CD4-positive, alpha-beta memory T cell (primary cell): ENCODE data around the gene PHF20. TPM values are rescaled to one million over a fixed set of nuclear protein-coding genes. Genes with fewer than 3 reads are reported as not detected.

Experiments used
- CTCF ChIA-PET: fragments of 350-600 bp; sonication (Branson Sonifier 250); formaldehyde crosslinking; loops from one replicate; lab custom pipeline; 2021; ENCODE audit warnings: inconsistent platforms; ENCODE audit not compliant: partially characterized antibody; lab: Charles Lee
- POLR2A ChIA-PET: fragments of 350-600 bp; sonication (Branson Sonifier 250); formaldehyde crosslinking; loops from one replicate; lab custom pipeline; 2021; ENCODE audit not compliant: partially characterized antibody; lab: Charles Lee
- DNase-seq, 5 donors: peaks; one replicate each; pipeline versions ENCODE4 v3.0.0 to v3.0.0-alpha.2; 2020 to 2022; ENCODE audit warnings: mixed read lengths in 1 of 5
- H3K27ac ChIP-seq: one replicate; pipeline ENCODE4 v1.7.0; 2013; ENCODE audit warnings: low read depth, low read length
- H3K27me3 ChIP-seq: 2 replicates; pipeline ENCODE4 v1.7.0; 2013; ENCODE audit warnings: mild to moderate bottlenecking, low read length, moderate library complexity; ENCODE audit not compliant: insufficient read depth
- H3K36me3 ChIP-seq: 2 replicates; pipeline ENCODE4 v1.7.0; 2013; ENCODE audit warnings: mild to moderate bottlenecking, low read length, moderate library complexity; ENCODE audit not compliant: insufficient read depth
- H3K4me1 ChIP-seq: 2 replicates; pipeline ENCODE4 v1.7.0; 2013; ENCODE audit warnings: mild to moderate bottlenecking, low read length, moderate library complexity; ENCODE audit not compliant: insufficient read depth
- H3K4me3 ChIP-seq, 2 donors: one replicate each; pipeline ENCODE4 v1.7.0; 2013; ENCODE audit warnings: low read length in 2 of 2, mild to moderate bottlenecking in 1 of 2
- H3K9me3 ChIP-seq, 2 donors: one replicate each; pipeline ENCODE4 v1.7.0; 2013; ENCODE audit warnings: low read length in 2 of 2, control low read depth in 1 of 2; ENCODE audit not compliant: control insufficient read depth in 1 of 2
- H3K27ac Mint-ChIP-seq, 7 donors: one replicate each; pipeline ENCODE4 v1.8.0; 2020 to 2021; ENCODE audit warnings: mixed read lengths in 7 of 7, mild to moderate bottlenecking in 6 of 7, inconsistent platforms in 3 of 7, moderate library complexity in 3 of 7
- H3K27me3 Mint-ChIP-seq, 2 donors: one replicate each; pipeline ENCODE4 v1.8.0; 2020 to 2021; ENCODE audit warnings: mixed read lengths in 2 of 2
- H3K36me3 Mint-ChIP-seq, 2 donors: one replicate each; pipeline ENCODE4 v1.8.0; 2020 to 2021; ENCODE audit warnings: mixed read lengths in 2 of 2, inconsistent platforms in 1 of 2, mild to moderate bottlenecking in 1 of 2
- H3K4me1 Mint-ChIP-seq, 4 donors: one replicate each; pipeline ENCODE4 v1.8.0; 2020 to 2021; ENCODE audit warnings: mixed read lengths in 4 of 4, mild to moderate bottlenecking in 1 of 4
- H3K4me3 Mint-ChIP-seq, 8 donors: one replicate each; pipeline ENCODE4 v1.8.0; 2020 to 2021; ENCODE audit warnings: mixed read lengths in 8 of 8, mild to moderate bottlenecking in 7 of 8, moderate library complexity in 6 of 8, inconsistent platforms in 3 of 8
- H3K9me3 Mint-ChIP-seq, 8 donors: one replicate each; pipeline ENCODE4 v1.8.0; 2020 to 2021; ENCODE audit warnings: mixed read lengths in 8 of 8, mild to moderate bottlenecking in 5 of 8, inconsistent platforms in 3 of 8, moderate library complexity in 1 of 8
- intact Hi-C: fragments of 100-400 bp; cut with micrococcal nuclease; formaldehyde crosslinking; loops from one replicate; pipeline ENCODE4 v1.15.1; 2023
- polyA plus RNA-seq, 2 donors: library from polyadenylated mRNA; unstranded; fragments of 300-500 nt; fragmentation: Illumina TruSeq; gene quantifications; one replicate each; pipeline ENCODE4 v1.2.3, GENCODE V29; 2021
- total RNA-seq, 2 experiments: library from RNA; stranded (reverse); gene quantifications; one replicate each; pipeline ENCODE4 v1.2.3, GENCODE V29; 2021

The PHF20 gene
- total and polyA plus RNA-seq, 4 experiments from 2014 or later: 72.9 to 126 (median 94.2) TPM

GRCh38 chr20:35968930-35969329 is 197.1 kb downstream of the PHF20 start:
- Histone ChIP-seq H3K36me3 (no peaks in the 10 kb centered on the region), H3K27me3 (no peaks in the 10 kb centered on the region), H3K4me3 (no peak overlapping the region), H3K9me3 (no peaks in the 10 kb centered on the region), H3K4me1 (no peaks in the 10 kb centered on the region), H3K27ac (no peak overlapping the region)
- no peak overlapping the region for H3K4me3 Mint-ChIP-seq
- no peak overlapping the region for H3K27ac Mint-ChIP-seq
- CTCF ChIA-PET: interaction anchor here (1.1 to 1.3 kb wide), 2 partner anchors 14 to 233 kb away, joined by 3 read pairs; partner anchors contain the start of gene SCAND1
- POLR2A ChIA-PET: no interaction called here
- peaks cover 0 to 4% (median 2%) of the 10 kb centered on the region in 4 donors for H3K4me1 Mint-ChIP-seq
- H3K9me3 Mint-ChIP-seq: peaks cover 0 to 4% (median 0%) of the 10 kb centered on the region in 8 donors
- DNase-seq: no peak
- intact Hi-C loops: no loop called here
- no peaks in the 10 kb centered on the region for H3K36me3 Mint-ChIP-seq
- H3K27me3 Mint-ChIP-seq: no peaks in the 10 kb centered on the region

GRCh38 chr20:35971981-35972380 is 200.2 kb downstream of the PHF20 start:
- CTCF ChIA-PET: interaction anchor here (0.9 to 1.3 kb wide), 3 partner anchors 18 to 21 kb away, joined by 3 to 6 read pairs (median 3); partner anchors contain the start of gene SCAND1
- no peak overlapping the region for H3K27ac Mint-ChIP-seq

DNA sequence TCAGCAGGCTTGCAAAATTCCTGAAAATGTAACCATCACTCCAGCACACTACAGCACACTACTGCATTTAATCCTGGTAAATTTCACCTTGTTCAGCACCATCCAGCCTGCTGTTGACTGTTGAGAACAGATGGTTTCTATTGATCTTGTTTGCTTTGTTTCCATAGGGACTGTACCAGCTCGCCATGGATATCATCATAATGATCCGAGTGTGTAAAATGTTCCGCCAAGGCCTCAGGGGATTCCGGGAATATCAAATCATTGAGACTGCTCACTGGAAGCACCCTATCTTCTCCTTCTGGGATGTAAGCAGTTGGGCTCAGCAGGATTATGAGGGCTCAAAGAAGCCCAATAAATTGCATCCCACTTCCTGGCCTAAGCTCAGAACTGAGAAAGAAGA is 200.6 kb downstream of the PHF20 start:
- H3K4me3 Mint-ChIP-seq: no peak overlapping the region
- Histone ChIP-seq H3K36me3 (no peaks in the 10 kb centered on the region), H3K27ac (no peak overlapping the region), H3K4me3 (no peak overlapping the region), H3K4me1 (no peaks in the 10 kb centered on the region), H3K9me3 (no peaks in the 10 kb centered on the region), H3K27me3 (no peaks in the 10 kb centered on the region)
- ChIA-PET POLR2A (no interaction called here), CTCF (interaction anchor here (0.9 to 1.3 kb wide), 2 partner anchors 18 kb away, joined by 3 read pairs; partner anchors contain the start of gene SCAND1)
- DNase-seq: no peak
- intact Hi-C loops: no loop called here
- H3K36me3 Mint-ChIP-seq: no peaks in the 10 kb centered on the region
- peaks cover 0 to 1% of the 10 kb centered on the region in 2 donors for H3K27me3 Mint-ChIP-seq
- H3K27ac Mint-ChIP-seq: no peak overlapping the region
- peaks cover 0 to 4% (median 0%) of the 10 kb centered on the region in 8 donors for H3K9me3 Mint-ChIP-seq
- H3K4me1 Mint-ChIP-seq: no peaks in the 10 kb centered on the region

More at GRCh38 chr20:35971981-35972380, 200.2 kb downstream of the PHF20 start:
- no peaks in the 10 kb centered on the region for H3K4me1 ChIP-seq
- Mint-ChIP-seq H3K36me3 (no peaks in the 10 kb centered on the region), H3K4me3 (no peak overlapping the region), H3K9me3 (peaks cover 0 to 4% (median 0%) of the 10 kb centered on the region in 8 donors), H3K27me3 (peaks cover 0 to 1% of the 10 kb centered on the region in 2 donors), H3K4me1 (no peaks in the 10 kb centered on the region)
- intact Hi-C loops: no loop called here
- H3K27ac ChIP-seq: no peak overlapping the region
- H3K9me3 ChIP-seq: no peaks in the 10 kb centered on the region
- DNase-seq: no peak
- H3K4me3 ChIP-seq: no peak overlapping the region
- H3K27me3 ChIP-seq: no peaks in the 10 kb centered on the region
- H3K36me3 ChIP-seq: no peaks in the 10 kb centered on the region
- POLR2A ChIA-PET: no interaction called here

- Mint-ChIP-seq H3K27ac (peak overlapping the region in 1 of 7 donors; percentile 31), H3K36me3 (no peaks in the 10 kb centered on the region), H3K4me1 (no peaks in the 10 kb centered on the region), H3K4me3 (no peak overlapping the region), H3K9me3 (peaks cover 0 to 4% (median 0%) of the 10 kb centered on the region in 8 donors), H3K27me3 (peaks cover 0 to 1% of the 10 kb centered on the region in 2 donors)
- Histone ChIP-seq H3K27me3 (no peaks in the 10 kb centered on the region), H3K9me3 (no peaks in the 10 kb centered on the region), H3K27ac (no peak overlapping the region), H3K36me3 (no peaks in the 10 kb centered on the region), H3K4me1 (no peaks in the 10 kb centered on the region), H3K4me3 (no peak overlapping the region)
- no peak for DNase-seq
- intact Hi-C loops: no loop called here
- ChIA-PET CTCF (interaction anchor here (0.6 to 1.3 kb wide), 2 partner anchors 19 to 20 kb away, joined by 4 to 5 read pairs; partner anchors contain the start of gene SCAND1), POLR2A (no interaction called here)
These were observed 202.4 kb downstream of the PHF20 start for GRCh38 chr20:35974256-35974655.

GRCh38 chr20:35975576-35976373 is 204.0 kb downstream of the PHF20 start:
- Mint-ChIP-seq H3K4me1 (no peaks in the 10 kb centered on the region), H3K9me3 (peaks cover 0 to 4% (median 0%) of the 10 kb centered on the region in 8 donors), H3K4me3 (no peak overlapping the region), H3K36me3 (no peaks in the 10 kb centered on the region), H3K27me3 (peaks cover 0 to 3% of the 10 kb centered on the region in 2 donors), H3K27ac (no peak overlapping the region)
- intact Hi-C loops: no loop called here
- no peaks in the 10 kb centered on the region for H3K36me3 ChIP-seq
- no peak overlapping the region for H3K27ac ChIP-seq
- no peaks in the 10 kb centered on the region for H3K9me3 ChIP-seq
- H3K27me3 ChIP-seq: no peaks in the 10 kb centered on the region
- ChIA-PET POLR2A (interaction anchor here (1.2 kb wide), 1 partner anchor 22 kb away, joined by 4 read pairs; the partner anchor contains the start of gene SCAND1), CTCF (interaction anchor here (1.3 kb wide), 1 partner anchor 9 kb away, joined by 3 read pairs; no protein-coding TSS in a partner anchor)
- DNase-seq: no peak
- no peaks in the 10 kb centered on the region for H3K4me1 ChIP-seq
- no peak overlapping the region for H3K4me3 ChIP-seq

- no peaks in the 10 kb centered on the region for H3K27me3 ChIP-seq
- Mint-ChIP-seq H3K36me3 (no peaks in the 10 kb centered on the region), H3K27ac (no peak overlapping the region), H3K9me3 (no peaks in the 10 kb centered on the region), H3K4me3 (no peak overlapping the region), H3K27me3 (peaks cover 0 to 5% of the 10 kb centered on the region in 2 donors), H3K4me1 (no peaks in the 10 kb centered on the region)
- intact Hi-C loops: no loop called here
- no peak overlapping the region for H3K27ac ChIP-seq
- no peak for DNase-seq
- CTCF ChIA-PET: no interaction called here
- no peak overlapping the region for H3K4me3 ChIP-seq
- H3K9me3 ChIP-seq: no peaks in the 10 kb centered on the region
- no peaks in the 10 kb centered on the region for H3K4me1 ChIP-seq
- no peaks in the 10 kb centered on the region for H3K36me3 ChIP-seq
- POLR2A ChIA-PET: no interaction called here
These were observed 206.3 kb downstream of the PHF20 start for GRCh38 chr20:35978041-35978513.

DNA sequence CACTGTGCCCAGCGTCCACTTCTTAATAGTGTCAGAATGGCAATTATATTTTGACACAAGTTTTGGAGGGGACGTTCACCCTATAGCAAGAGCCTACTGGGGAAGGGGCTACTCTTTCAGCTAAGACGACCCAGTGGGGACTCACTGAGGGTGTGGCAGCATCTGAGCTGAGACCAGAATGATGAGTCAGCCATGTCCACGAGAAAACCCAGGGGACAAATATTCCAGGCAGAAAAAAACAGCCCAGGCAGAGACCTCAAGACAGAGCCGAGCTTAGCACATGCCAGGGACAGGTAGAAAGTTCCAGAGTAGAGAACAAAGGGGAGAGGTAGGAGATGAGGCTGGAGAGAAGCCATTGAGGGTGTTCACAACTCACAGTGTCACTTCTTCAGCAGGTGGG is 207.7 kb downstream of the PHF20 start:
- no peak overlapping the region for H3K27ac ChIP-seq

More for the DNA sequence above, 207.7 kb downstream of the PHF20 start:
- no peak overlapping the region for H3K27ac Mint-ChIP-seq
- H3K36me3 ChIP-seq: no peaks in the 10 kb centered on the region
- peaks cover 0 to 7% of the 10 kb centered on the region in 2 donors for H3K27me3 Mint-ChIP-seq
- no peak overlapping the region for H3K4me3 Mint-ChIP-seq
- H3K27me3 ChIP-seq: no peaks in the 10 kb centered on the region
- no peaks in the 10 kb centered on the region for H3K9me3 Mint-ChIP-seq
- no peak overlapping the region for H3K4me3 ChIP-seq
- H3K4me1 Mint-ChIP-seq: no peaks in the 10 kb centered on the region
- H3K4me1 ChIP-seq: no peaks in the 10 kb centered on the region
- intact Hi-C loops: no loop called here
- CTCF ChIA-PET: interaction anchor here (0.9 to 1.0 kb wide), 2 partner anchors 12 to 159 kb away, joined by 3 read pairs; no protein-coding TSS in a partner anchor
- no peaks in the 10 kb centered on the region for H3K36me3 Mint-ChIP-seq
- H3K9me3 ChIP-seq: no peaks in the 10 kb centered on the region
- POLR2A ChIA-PET: no interaction called here
- no peak for DNase-seq
